OCI-LY7 (cell line): ENCODE data around the gene HEMGN. TPM values are rescaled to one million over a fixed set of nuclear protein-coding genes. Genes with fewer than 3 reads are reported as not detected.

ENCODE experiments used
- BruUV-seq: library from RNA; stranded (reverse); fragments of 400-500 nt; replicated peaks from 2 replicates; lab custom pipeline; 2021; lab: Mats Ljungman, UMichigan
- CTCF ChIA-PET: fragments of 300-600 bp; sonication (Branson Sonifier 250); formaldehyde crosslinking; loops from one replicate; lab custom pipeline; 2022; ENCODE audit warnings: antibody characterized with exemption; ENCODE audit not compliant: unreplicated experiment; lab: Charles Lee
- POLR2A ChIA-PET: fragments of 300-600 bp; sonication (Branson Sonifier 250); formaldehyde crosslinking; loops from one replicate; lab custom pipeline; 2022; ENCODE audit warnings: antibody characterized with exemption; lab: Charles Lee
- DNase-seq: peaks from one replicate; pipeline ENCODE4 v3.0.0-alpha.2; 2015; ENCODE audit warnings: low spot score
- H2AFZ ChIP-seq: fragments of 200-600 bp; sonication (generic), shearing (Covaris generic); 2 replicates; pipeline ENCODE4 v1.6.1; 2014; ENCODE audit warnings: mild to moderate bottlenecking, antibody characterized with exemption, low read length, moderate library complexity
- H3K27ac ChIP-seq: fragments of 200-600 bp; sonication (generic); 2 replicates; pipeline ENCODE4 v1.5.1; 2014; ENCODE audit warnings: mixed run types, low read depth, mild to moderate bottlenecking, moderate library complexity, low read length, inconsistent platforms; ENCODE audit not compliant: poor library complexity, severe bottlenecking
- H3K36me3 ChIP-seq: fragments of 200-600 bp; sonication (generic); 2 replicates; pipeline ENCODE4 v1.6.1; 2014; ENCODE audit warnings: mild to moderate bottlenecking, antibody characterized with exemption, low read length, moderate library complexity, mixed read lengths; ENCODE audit not compliant: insufficient read depth
- H3K4me1 ChIP-seq: fragments of 200-600 bp; sonication (generic); 2 replicates; pipeline ENCODE4 v1.5.1; 2014; ENCODE audit warnings: mild to moderate bottlenecking, low read length; ENCODE audit not compliant: insufficient read depth, poor library complexity, severe bottlenecking
- H3K4me2 ChIP-seq: fragments of 200-600 bp; sonication (generic); 2 replicates; pipeline ENCODE4 v1.6.1; 2014; ENCODE audit warnings: mild to moderate bottlenecking, low read length
- H3K4me3 ChIP-seq: fragments of 200-600 bp; sonication (generic); 2 replicates; pipeline ENCODE4 v1.5.1; 2014; ENCODE audit warnings: mild to moderate bottlenecking, low read depth, low read length; ENCODE audit not compliant: poor library complexity, severe bottlenecking
- H3K79me2 ChIP-seq: fragments of 200-600 bp; sonication (generic); 2 replicates; pipeline ENCODE4 v1.6.1; 2016; ENCODE audit warnings: low read depth, mild to moderate bottlenecking, low read length, moderate library complexity, mixed read lengths; ENCODE audit not compliant: insufficient read depth
- H3K9me2 ChIP-seq: fragments of 200-600 bp; sonication (generic); 2 replicates; pipeline ENCODE4 v1.6.1; 2016; ENCODE audit warnings: mild to moderate bottlenecking, low read length, mixed read lengths; ENCODE audit not compliant: insufficient read depth
- H3K9me3 ChIP-seq: fragments of 200-600 bp; sonication (generic); 2 replicates; pipeline ENCODE4 v1.6.1; 2014; ENCODE audit warnings: mild to moderate bottlenecking, mixed run types, low read length, mixed read lengths
- H4K20me1 ChIP-seq: fragments of 200-600 bp; sonication (generic); 2 replicates; pipeline ENCODE4 v1.6.1; 2014; ENCODE audit warnings: mild to moderate bottlenecking, antibody characterized with exemption, low read length, moderate library complexity, mixed read lengths; ENCODE audit not compliant: insufficient read depth
- EZH2phosphoT487 ChIP-seq: fragments of 200-600 bp; sonication (generic); IDR thresholded peaks from 2 replicates; pipeline ENCODE4 v1.6.1; 2018; ENCODE audit warnings: low read depth, borderline replicate concordance, mild to moderate bottlenecking, mixed run types, antibody characterized with exemption, low read length, moderate library complexity, mixed read lengths
- intact Hi-C: fragments of 100-400 bp; cut with micrococcal nuclease; formaldehyde crosslinking; loops from one replicate; pipeline ENCODE4 v1.10.0; 2022; ENCODE audit not compliant: unreplicated experiment
- total RNA-seq, 2 experiments: library from RNA; depleted of rRNA in 1 of 2; stranded (reverse); fragments of >200 nt in 1 of 2; shearing (Covaris generic) in 1 of 2; gene quantifications; 2 replicates each; pipeline ENCODE4 v1.2.3, GENCODE V29; 2014 to 2022
- TF ChIP-seq, protein P1 (sequence below): fragments of 200-600 bp; sonication (generic); conservative IDR thresholded peaks from 2 replicates; pipeline ENCODE4 v1.5.1; 2014; ENCODE audit warnings: mild to moderate bottlenecking, antibody characterized with exemption, low read length, moderate library complexity, mixed read lengths

HEMGN gene
- total RNA-seq, 2 experiments from 2014 or later = 3.8 to 5.4 TPM

DNA sequence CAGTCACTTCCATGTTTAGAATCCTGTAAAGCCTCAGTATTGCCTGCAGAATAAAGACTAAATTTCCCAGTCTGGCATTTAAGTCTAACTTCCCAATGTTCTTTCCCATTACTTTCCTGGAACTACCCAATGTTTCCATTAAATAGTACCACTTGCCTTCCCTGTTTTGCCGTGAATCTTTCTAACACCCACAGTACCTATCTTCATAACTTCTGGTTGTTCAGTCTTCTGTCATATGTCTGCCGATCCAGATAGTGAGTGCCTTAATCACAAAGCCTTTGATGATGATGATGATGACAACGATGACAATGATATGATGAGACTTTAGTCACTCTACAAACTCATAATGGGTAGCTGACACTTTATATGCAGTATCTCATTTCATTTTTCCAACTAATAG, 6.6 kb upstream of the HEMGN start:
- POLR2A ChIA-PET = interaction anchor here (0.5 to 1.3 kb wide), 4 partner anchors 14 to 46 kb away, joined by 3 to 4 read pairs (median 4); partner anchors contain the start of gene TRMO
- no peaks in the 10 kb centered on the region for H4K20me1 ChIP-seq
- no TSS peak for BruUV-seq
- H3K36me3 ChIP-seq = no peaks in the 10 kb centered on the region; the same call in 1 of the 2 replicates
- no peaks in the 10 kb centered on the region for H3K9me2 ChIP-seq
- H3K4me3 ChIP-seq = no peak overlapping the region
- TF ChIP-seq EZH2phosphoT487 = no peak
- TF ChIP-seq, protein P1, sequence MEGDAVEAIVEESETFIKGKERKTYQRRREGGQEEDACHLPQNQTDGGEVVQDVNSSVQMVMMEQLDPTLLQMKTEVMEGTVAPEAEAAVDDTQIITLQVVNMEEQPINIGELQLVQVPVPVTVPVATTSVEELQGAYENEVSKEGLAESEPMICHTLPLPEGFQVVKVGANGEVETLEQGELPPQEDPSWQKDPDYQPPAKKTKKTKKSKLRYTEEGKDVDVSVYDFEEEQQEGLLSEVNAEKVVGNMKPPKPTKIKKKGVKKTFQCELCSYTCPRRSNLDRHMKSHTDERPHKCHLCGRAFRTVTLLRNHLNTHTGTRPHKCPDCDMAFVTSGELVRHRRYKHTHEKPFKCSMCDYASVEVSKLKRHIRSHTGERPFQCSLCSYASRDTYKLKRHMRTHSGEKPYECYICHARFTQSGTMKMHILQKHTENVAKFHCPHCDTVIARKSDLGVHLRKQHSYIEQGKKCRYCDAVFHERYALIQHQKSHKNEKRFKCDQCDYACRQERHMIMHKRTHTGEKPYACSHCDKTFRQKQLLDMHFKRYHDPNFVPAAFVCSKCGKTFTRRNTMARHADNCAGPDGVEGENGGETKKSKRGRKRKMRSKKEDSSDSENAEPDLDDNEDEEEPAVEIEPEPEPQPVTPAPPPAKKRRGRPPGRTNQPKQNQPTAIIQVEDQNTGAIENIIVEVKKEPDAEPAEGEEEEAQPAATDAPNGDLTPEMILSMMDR = no peak
- H3K79me2 ChIP-seq = no peaks in the 10 kb centered on the region
- H2AFZ ChIP-seq = no peak overlapping the region
- H3K4me1 ChIP-seq = peaks cover 35% of the 10 kb centered on the region
- DNase-seq = no peak
- no peak overlapping the region for H3K4me2 ChIP-seq
- H3K9me3 ChIP-seq = no peaks in the 10 kb centered on the region
- CTCF ChIA-PET = interaction anchor here (0.7 kb wide), 1 partner anchor 10 kb away, joined by 4 read pairs; no protein-coding TSS in a partner anchor
- intact Hi-C loops = no loop called here
- H3K27ac ChIP-seq = no peak overlapping the region

DNA sequence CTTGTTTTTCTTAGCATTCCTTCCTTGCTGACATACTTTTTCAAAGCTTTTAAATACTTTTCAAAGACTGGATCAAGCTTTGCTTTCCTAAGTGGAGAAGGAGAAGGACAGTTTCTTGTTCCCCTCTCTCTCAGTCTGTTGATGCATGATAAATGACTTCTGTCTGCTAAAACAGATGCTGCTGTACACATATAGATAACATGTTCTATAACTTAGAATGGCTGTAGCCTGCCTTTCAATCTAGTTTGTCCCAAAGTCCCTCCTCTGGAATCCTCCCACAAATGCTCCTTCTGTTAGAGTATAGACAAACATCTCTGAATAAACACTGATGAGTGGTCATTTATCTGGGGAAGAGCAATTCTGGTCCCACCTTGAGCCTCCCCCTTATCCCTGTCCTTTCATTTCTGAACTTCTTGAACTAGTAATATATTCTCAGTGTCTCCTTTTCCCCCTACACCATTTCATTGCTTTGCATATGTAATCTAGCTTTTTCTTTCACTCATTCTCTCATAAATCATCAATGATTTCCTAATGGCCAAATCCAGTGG, 5.4 kb upstream of the HEMGN start:
- no peak overlapping the region for H3K4me2 ChIP-seq
- POLR2A ChIA-PET = interaction anchor here (1.1 to 1.9 kb wide), 4 partner anchors 9 to 21 kb away, joined by 3 to 6 read pairs (median 4); partner anchors contain the start of gene TRMO

More for the DNA sequence above, 5.4 kb upstream of the HEMGN start:
- intact Hi-C loops = no loop called here
- Histone ChIP-seq H2AFZ (no peak overlapping the region), H4K20me1 (no peaks in the 10 kb centered on the region), H3K79me2 (no peaks in the 10 kb centered on the region), H3K4me3 (no peak overlapping the region), H3K9me3 (no peaks in the 10 kb centered on the region), H3K4me1 (peaks cover 48% of the 10 kb centered on the region), H3K27ac (no peak overlapping the region), H3K9me2 (no peaks in the 10 kb centered on the region), H3K36me3 (no peaks in the 10 kb centered on the region)
- CTCF ChIA-PET = interaction anchor here (1.1 kb wide), 1 partner anchor 9 kb away, joined by 3 read pairs; no protein-coding TSS in a partner anchor
- no peak for DNase-seq
- no peak for TF ChIP-seq EZH2phosphoT487
- TF ChIP-seq, protein P1 = no peak
- BruUV-seq = no TSS peak
